Duodenal mucosa (tissue), 2 donors: Measurements from ENCODE around the gene SH3BGRL3.
"Not testable (repeated sequence)": the region's sequence is repeated elsewhere in the genome, so short reads cannot be mapped to it uniquely, and the experiment has no call there.

ENCODE experiments used
- H3K27ac ChIP-seq: one replicate; pipeline ENCODE4 v1.7.0; 2013; ENCODE audit warnings: low read depth, low read length
- H3K27me3 ChIP-seq, 2 donors: one replicate each; pipeline ENCODE4 v1.7.0; 2013; ENCODE audit warnings: low read length in 2 of 2, control low read depth in 1 of 2; ENCODE audit not compliant: insufficient read depth in 2 of 2, control insufficient read depth in 1 of 2
- H3K36me3 ChIP-seq, 2 donors: one replicate each; pipeline ENCODE4 v1.7.0; 2013; ENCODE audit warnings: low read length in 2 of 2, control low read depth in 1 of 2; ENCODE audit not compliant: insufficient read depth in 2 of 2, control insufficient read depth in 1 of 2
- H3K4me1 ChIP-seq, 2 donors: one replicate each; pipeline ENCODE4 v1.7.0; 2013; ENCODE audit warnings: low read length in 2 of 2, control low read depth in 1 of 2; ENCODE audit not compliant: insufficient read depth in 2 of 2, control insufficient read depth in 1 of 2
- H3K4me3 ChIP-seq, 2 donors: one replicate each; pipeline ENCODE4 v1.7.0; 2013; ENCODE audit warnings: low read length in 2 of 2, low read depth in 1 of 2
- H3K9ac ChIP-seq, 2 donors: one replicate each; pipeline ENCODE4 v1.7.0; 2013; ENCODE audit warnings: low read length in 2 of 2, low read depth in 1 of 2
- H3K9me3 ChIP-seq, 2 donors: one replicate each; pipeline ENCODE4 v1.7.0; 2013; ENCODE audit warnings: low read length in 2 of 2, control low read depth in 1 of 2; ENCODE audit not compliant: control insufficient read depth in 1 of 2

The SH3BGRL3 gene

GRCh38 chr1:26279456-26280332 lies at the start of gene SH3BGRL3:
TSS of gene SH3BGRL3 (plus strand) at chr1:26280086. CDS start at chr1:26280156, 70 bp downstream.
- H3K9me3 ChIP-seq: no peaks in the 10 kb centered on the region
- no peaks in the 10 kb centered on the region for H3K27me3 ChIP-seq
- peaks cover 55 to 70% of the 10 kb centered on the region in 2 donors for H3K4me1 ChIP-seq
- H3K27ac ChIP-seq: peak within 1 kb of the TSS; percentile 83
- peak within 1 kb of the TSS; percentile 74 to 75 for H3K4me3 ChIP-seq
- H3K36me3 ChIP-seq: peaks cover 0 to 12% of the 10 kb centered on the region in 2 donors
- peak within 1 kb of the TSS; percentile 82 to 83 for H3K9ac ChIP-seq

- H3K27ac ChIP-seq, H3K9ac ChIP-seq, H3K36me3 ChIP-seq, H3K4me3 ChIP-seq, H3K27me3 ChIP-seq, H3K9me3 ChIP-seq: not testable (repeated sequence)
- H3K4me1 ChIP-seq: peaks cover 10 to 13% of the 10 kb centered on the region in 2 donors
These were observed 49.2 kb upstream of the SH3BGRL3 start for GRCh38 chr1:26230682-26231081.

DNA sequence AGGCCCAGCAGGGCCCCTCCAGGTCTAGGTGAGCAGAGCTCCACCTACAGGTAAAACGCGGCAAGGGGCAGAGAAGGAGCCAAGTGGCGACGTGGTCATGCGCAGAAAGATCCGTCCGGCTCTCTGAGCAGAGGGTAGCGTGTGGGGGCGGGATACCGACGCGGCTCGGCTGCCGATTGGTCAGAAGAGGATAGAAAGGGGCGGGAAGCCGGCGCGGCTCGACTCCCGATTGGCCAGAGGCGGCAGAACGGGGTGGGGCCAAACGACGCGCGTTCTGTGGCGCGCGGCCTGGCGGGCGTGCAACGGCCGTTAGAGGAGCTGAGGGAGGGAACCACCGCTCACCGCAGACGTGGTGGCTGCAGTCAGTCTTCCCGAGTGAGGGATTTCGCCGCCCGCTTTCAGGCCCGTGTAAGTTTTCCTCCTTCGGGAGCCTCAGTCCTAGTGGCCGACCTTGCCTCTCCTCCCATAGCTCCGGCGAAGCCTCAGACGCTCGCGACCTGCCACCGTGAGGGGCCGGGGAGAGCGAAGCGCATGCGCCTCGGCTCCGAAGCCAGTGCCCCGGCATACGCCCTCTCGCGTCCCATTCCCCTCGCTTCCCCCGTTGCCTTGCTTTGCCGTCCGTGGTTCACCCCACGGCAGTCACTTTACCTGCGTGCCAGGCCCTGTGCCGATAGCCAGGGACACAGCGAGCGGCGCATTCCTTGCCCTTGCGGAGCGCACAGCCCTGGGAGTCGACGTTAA lies 45.8 kb upstream of the SH3BGRL3 start, which contains the start of gene CEP85:
Gene CEP85, plus strand, starts transcription at position 298 of the 741 bp plus-strand sequence. CDS start 5,584 bp downstream, outside the sequence.
- Histone ChIP-seq H3K36me3 (no peaks in the 10 kb centered on the region), H3K9ac (peak within 1 kb of the TSS; percentile 93 to 98), H3K4me1 (peaks cover 17 to 18% of the 10 kb centered on the region in 2 donors)

DNA sequence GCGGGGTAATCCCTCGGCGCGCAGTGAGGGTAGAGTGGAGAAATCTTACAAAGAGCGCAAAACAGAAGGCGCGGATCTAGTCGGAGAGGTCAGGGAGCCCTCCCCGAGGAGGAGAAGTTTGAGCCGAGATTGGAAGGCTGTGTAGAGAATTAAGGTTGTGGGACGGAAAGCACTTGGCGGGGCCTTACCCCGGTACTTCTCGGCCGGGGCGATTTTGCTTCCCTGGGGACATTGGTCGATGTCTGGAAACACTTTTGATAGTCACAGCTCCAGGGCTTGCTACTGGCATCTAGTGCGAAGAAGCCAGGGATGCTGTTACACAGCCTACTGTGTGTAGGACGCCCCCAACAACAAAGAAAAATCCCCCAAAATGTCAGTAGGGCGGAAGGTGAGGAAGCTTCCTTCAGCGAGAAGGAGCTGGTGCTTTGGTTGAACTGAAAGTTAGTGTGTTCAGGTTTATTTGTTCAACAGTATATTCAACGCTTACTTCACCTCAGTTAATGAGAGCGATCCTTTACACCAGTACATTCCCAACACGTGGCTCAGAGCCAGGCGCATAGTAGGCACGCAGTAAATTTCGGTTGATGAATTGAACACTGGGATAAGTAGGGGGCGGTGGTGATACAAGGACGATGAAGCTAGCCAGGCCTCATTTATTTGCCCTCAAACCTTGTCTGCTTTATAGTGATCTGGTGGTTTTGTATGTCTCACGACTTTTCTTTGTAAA lies 45.1 kb upstream of the SH3BGRL3 start:
- Histone ChIP-seq H3K4me1 (peaks cover 17 to 18% of the 10 kb centered on the region in 2 donors), H3K36me3 (no peaks in the 10 kb centered on the region), H3K9me3 (no peaks in the 10 kb centered on the region), H3K27ac (peak overlapping the region; percentile 79), H3K4me3 (peak overlapping the region; percentile 93 to 95), H3K27me3 (no peaks in the 10 kb centered on the region), H3K9ac (peak overlapping the region; percentile 93 to 98)

More for the DNA sequence above, 45.8 kb upstream of the SH3BGRL3 start, which contains the start of gene CEP85:
- H3K4me3 ChIP-seq: peak within 1 kb of the TSS; percentile 93 to 95
- no peaks in the 10 kb centered on the region for H3K27me3 ChIP-seq
- H3K9me3 ChIP-seq: no peaks in the 10 kb centered on the region
- H3K27ac ChIP-seq: peak within 1 kb of the TSS; percentile 79

DNA sequence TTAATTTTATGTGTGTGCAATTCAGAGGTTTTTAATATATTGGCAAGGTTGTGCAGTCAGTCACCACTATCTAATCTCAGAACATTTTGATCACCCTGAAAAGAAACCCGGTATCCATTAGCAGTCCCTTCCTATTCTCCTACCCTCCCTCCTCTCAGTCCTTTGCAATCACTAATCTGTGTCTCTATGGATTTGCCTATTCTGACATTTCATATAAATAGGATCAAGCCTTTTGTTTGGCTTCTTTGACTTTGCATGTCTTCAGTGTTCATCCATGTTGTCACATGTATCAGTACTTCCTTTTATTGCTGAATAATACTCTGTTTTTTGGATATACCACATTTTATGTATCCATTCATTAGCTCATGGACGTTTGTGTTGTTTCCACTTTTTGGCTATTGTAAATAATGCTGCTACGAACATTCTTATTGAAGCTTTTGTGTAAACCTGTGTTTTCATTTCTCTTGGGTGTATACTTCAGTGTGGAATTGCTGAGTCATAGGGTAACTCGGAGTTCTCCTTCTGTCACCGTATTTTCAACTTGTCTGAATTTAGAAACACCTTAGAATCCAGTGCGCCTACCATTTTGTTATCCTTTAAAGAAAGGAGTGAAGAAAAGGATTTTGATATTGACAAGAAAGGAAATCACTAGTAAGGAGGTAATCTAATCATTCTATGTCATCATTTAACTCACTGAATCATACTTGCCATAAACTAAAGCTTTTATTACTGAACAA lies 42.5 kb upstream of the SH3BGRL3 start:
- no peak overlapping the region for H3K9ac ChIP-seq
- H3K36me3 ChIP-seq: peaks cover 0 to 4% of the 10 kb centered on the region in 2 donors
- no peak overlapping the region for H3K27ac ChIP-seq
- H3K9me3 ChIP-seq: no peaks in the 10 kb centered on the region
- peaks cover 17 to 18% of the 10 kb centered on the region in 2 donors for H3K4me1 ChIP-seq
- no peaks in the 10 kb centered on the region for H3K27me3 ChIP-seq
- no peak overlapping the region for H3K4me3 ChIP-seq

DNA sequence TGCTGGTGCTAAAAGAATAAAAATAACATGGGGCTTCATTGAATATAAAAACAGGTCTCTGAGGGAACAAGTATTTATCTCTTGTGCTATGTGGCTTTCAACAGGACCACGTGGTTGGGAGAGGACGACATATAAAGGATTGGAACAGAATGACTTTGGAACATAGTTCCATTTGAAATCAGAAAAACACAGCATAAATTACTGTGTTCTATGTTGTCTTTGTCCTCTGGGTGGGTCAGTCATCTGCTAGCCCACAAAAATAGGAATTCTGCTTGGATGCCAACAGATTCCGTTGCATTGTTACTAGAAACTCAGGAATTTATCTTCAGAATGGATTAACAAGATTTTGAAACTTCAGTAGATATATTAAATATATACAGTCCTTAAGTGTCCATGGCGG lies 40.0 kb upstream of the SH3BGRL3 start:
- Histone ChIP-seq H3K27me3 (no peaks in the 10 kb centered on the region), H3K4me3 (no peak overlapping the region), H3K27ac (no peak overlapping the region), H3K9ac (no peak overlapping the region), H3K36me3 (peaks cover 0 to 14% of the 10 kb centered on the region in 2 donors), H3K9me3 (no peaks in the 10 kb centered on the region), H3K4me1 (peaks cover 9 to 12% of the 10 kb centered on the region in 2 donors)

DNA sequence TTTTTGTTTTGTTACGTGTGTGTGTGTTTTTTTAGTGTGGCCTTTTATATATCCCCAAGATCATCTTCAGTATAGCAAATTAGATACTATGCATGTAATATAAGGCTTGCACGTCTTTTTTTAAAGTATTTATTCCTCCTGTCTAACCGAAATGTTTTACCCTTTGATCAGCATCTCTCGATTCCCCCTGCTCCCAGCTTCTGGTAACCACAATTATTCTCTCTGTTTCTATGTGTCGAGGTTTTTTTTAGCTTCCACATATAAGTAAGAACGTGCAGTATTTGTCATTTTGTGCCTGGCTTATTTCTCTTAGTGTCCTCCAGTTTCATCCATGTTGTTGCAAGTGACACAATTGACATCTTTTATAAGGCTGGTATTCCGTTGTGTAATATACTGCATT lies 27.2 kb upstream of the SH3BGRL3 start:
- H3K36me3 ChIP-seq: peaks cover under 1 to 27% of the 10 kb centered on the region in 2 donors
- no peaks in the 10 kb centered on the region for H3K9me3 ChIP-seq
- no peak overlapping the region for H3K27ac ChIP-seq
- H3K27me3 ChIP-seq: no peaks in the 10 kb centered on the region
- H3K9ac ChIP-seq: no peak overlapping the region
- no peak overlapping the region for H3K4me3 ChIP-seq
- no peaks in the 10 kb centered on the region for H3K4me1 ChIP-seq

DNA sequence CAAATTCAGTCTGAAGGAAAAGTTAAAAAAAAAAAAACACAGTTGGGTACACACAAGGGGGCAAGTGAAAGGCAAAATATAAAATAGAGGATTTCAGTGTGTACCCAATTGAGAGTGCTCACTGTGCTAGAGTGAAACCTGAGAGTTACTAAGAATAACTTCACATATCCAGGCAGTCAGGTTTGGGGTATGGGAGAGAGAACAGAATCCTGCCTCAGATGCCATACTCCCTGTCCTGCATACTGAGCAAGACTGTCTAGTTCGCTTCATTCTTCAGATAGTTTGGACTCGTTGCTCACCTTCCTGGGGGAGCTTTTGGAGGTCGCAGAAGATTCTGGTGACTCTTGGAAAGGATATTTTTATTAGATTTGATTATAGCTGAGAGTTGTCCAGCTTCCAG lies 25.5 kb upstream of the SH3BGRL3 start:
- H3K9me3 ChIP-seq: no peaks in the 10 kb centered on the region
- peaks cover 5 to 38% of the 10 kb centered on the region in 2 donors for H3K36me3 ChIP-seq
- H3K4me3 ChIP-seq: no peak overlapping the region
- no peaks in the 10 kb centered on the region for H3K4me1 ChIP-seq
- H3K27ac ChIP-seq: no peak overlapping the region
- no peak overlapping the region for H3K9ac ChIP-seq
- H3K27me3 ChIP-seq: no peaks in the 10 kb centered on the region

GRCh38 chr1:26257222-26257621 lies 22.7 kb upstream of the SH3BGRL3 start:
- H3K36me3 ChIP-seq: peaks cover 10 to 49% of the 10 kb centered on the region in 2 donors
- H3K9ac ChIP-seq: no peak overlapping the region
- H3K27me3 ChIP-seq: no peaks in the 10 kb centered on the region
- no peak overlapping the region for H3K4me3 ChIP-seq
- H3K4me1 ChIP-seq: peaks cover 0 to 3% of the 10 kb centered on the region in 2 donors
- no peak overlapping the region for H3K27ac ChIP-seq
- H3K9me3 ChIP-seq: no peaks in the 10 kb centered on the region
